Ovary (tissue), 9 donors: ENCODE measurements around the gene CDKAL1. TPM values are rescaled to one million over a fixed set of nuclear protein-coding genes. Genes with fewer than 3 reads are reported as not detected.

ENCODE experiments used
- DNase-seq, 5 donors: peaks; one replicate each; pipeline ENCODE4 v3.0.0-alpha.2; 2019 to 2020
- H3K27ac ChIP-seq, 2 donors: fragments of 200-600 bp; one replicate each; pipeline versions ENCODE4 v1.5.1 to v1.8.0; 2019 to 2022
- H3K27me3 ChIP-seq: fragments of 200-600 bp; one replicate; pipeline ENCODE4 v1.8.0; 2022
- H3K36me3 ChIP-seq: fragments of 200-600 bp; sonication (generic); one replicate; pipeline ENCODE4 v1.5.1; 2019
- H3K4me1 ChIP-seq: one replicate; pipeline ENCODE4 v1.8.1; 2013; ENCODE audit warnings: mild to moderate bottlenecking, moderate library complexity; ENCODE audit not compliant: insufficient read depth
- H3K4me3 ChIP-seq: fragments of 200-600 bp; sonication (generic); one replicate; pipeline ENCODE4 v1.5.1; 2017
- H3K9me3 ChIP-seq, 2 donors: fragments of 200-600 bp in 1 of 2; sonication (generic) in 1 of 2; one replicate each; pipeline versions ENCODE4 v1.5.1 to v1.8.1; 2013 to 2019; ENCODE audit warnings: mild to moderate bottlenecking in 1 of 2, moderate library complexity in 1 of 2
- EP300 ChIP-seq: sonication (generic); formaldehyde crosslinking; IDR thresholded peaks from one replicate; pipeline ENCODE4 v1.6.1; 2017; ENCODE audit warnings: antibody characterized with exemption
- POLR2A ChIP-seq: fragments of 450-650 bp; IDR thresholded peaks from one replicate; pipeline ENCODE4 v1.6.1; 2017; ENCODE audit warnings: antibody characterized with exemption, mild to moderate bottlenecking, moderate library complexity
- WGBS, 3 donors: extraction: QIAGEN DNeasy Blood & Tissue Kit in 1 of 3; methylation state at CpG; one replicate each; pipeline versions ENCODE4 v1.1.5 to v1.1.7; 2013 to 2017; 5-methylcytosine and 5-hydroxymethylcytosine counted together
- intact Hi-C, 4 donors: fragments of 100-400 bp; cut with DNase I; formaldehyde crosslinking; loops; one replicate each; pipeline versions ENCODE4 v1.11.0 to v1.15.1; 2022 to 2023
- polyA plus RNA-seq, 2 donors: library from polyadenylated mRNA; stranded (reverse); fragments of 200-250 nt in 1 of 2; fragments of 350-450 nt in 1 of 2; fragmentation: Illumina TruSeq in 1 of 2; extraction: RNeasy Lipid Tissue Mini Kit (QIAGEN cat#74804) in 1 of 2; gene quantifications; one replicate each; pipeline ENCODE4 v1.2.3, GENCODE V29; 2013 to 2014
- total RNA-seq, 7 donors: library from RNA; depleted of rRNA in 2 of 7; stranded (reverse); fragments of >200 nt in 2 of 7; fragmentation: NEBNext Ultra II Directional in 3 of 7; extraction: Animal tissue kit (Norgen Biotek cat#: 25700) in 3 of 7; gene quantifications; one replicate each; pipeline versions ENCODE4 v1.1.0 to v1.2.4, GENCODE V29; 2016 to 2023
- TF ChIP-seq, protein P1 (sequence below), 3 donors: fragments of 450-650 bp in 2 of 3; fragments of 200-600 bp in 1 of 3; IDR thresholded peaks; one replicate each; pipeline versions ENCODE4 v1.5.1 to v1.8.0; 2016 to 2022; ENCODE audit warnings: antibody characterized with exemption in 3 of 3, mild to moderate bottlenecking in 1 of 3
- donor health status: DM: no; HTN: no; CAD: no; lungs with moderate emphysema.
- donor health status: DM: no; HTN: no; CAD: no.
- donor health status: Bipolar disorder and iron deficiency.
- donor health status: DM: yes; HTN: yes; CAD: no.
- donor health status: DM: no; HTN: no; CAD: no.
- donor health status: DM: yes; HTN: yes; CAD: no.

Gene CDKAL1
- total and polyA plus RNA-seq, 9 donors = 6.8 to 21.3 (median 18.9) TPM

GRCh38 chr6:21159465-21159864 lies 625.2 kb downstream of the CDKAL1 start:
- WGBS, 3 donors = 97 to 99% (median 97%) methylated on average over 3 of the region's 3 CpGs
- TF ChIP-seq, protein P1, sequence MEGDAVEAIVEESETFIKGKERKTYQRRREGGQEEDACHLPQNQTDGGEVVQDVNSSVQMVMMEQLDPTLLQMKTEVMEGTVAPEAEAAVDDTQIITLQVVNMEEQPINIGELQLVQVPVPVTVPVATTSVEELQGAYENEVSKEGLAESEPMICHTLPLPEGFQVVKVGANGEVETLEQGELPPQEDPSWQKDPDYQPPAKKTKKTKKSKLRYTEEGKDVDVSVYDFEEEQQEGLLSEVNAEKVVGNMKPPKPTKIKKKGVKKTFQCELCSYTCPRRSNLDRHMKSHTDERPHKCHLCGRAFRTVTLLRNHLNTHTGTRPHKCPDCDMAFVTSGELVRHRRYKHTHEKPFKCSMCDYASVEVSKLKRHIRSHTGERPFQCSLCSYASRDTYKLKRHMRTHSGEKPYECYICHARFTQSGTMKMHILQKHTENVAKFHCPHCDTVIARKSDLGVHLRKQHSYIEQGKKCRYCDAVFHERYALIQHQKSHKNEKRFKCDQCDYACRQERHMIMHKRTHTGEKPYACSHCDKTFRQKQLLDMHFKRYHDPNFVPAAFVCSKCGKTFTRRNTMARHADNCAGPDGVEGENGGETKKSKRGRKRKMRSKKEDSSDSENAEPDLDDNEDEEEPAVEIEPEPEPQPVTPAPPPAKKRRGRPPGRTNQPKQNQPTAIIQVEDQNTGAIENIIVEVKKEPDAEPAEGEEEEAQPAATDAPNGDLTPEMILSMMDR (IDR thresholded peaks at IDR 0.05) = no peak
- TF ChIP-seq POLR2A (no peak), EP300 (no peak)

DNA sequence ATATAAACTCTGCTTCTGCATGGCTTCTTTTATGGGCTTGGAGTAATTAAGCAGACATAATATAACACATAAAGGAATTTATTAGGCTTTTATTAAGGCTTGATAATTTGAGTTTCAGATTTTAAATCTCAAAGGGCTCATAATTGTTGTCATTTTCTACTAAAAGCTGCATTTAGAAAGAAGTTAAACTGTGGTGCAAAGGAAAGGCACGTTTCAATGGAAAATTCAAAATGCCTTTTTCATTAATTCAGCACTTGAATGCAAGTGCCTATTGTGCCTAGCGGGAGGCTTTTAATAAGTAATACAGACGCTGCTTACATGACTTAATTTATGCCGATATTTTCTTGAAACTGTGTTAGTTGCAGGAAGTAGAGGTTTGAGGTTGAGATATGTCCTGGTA lies 627.5 kb downstream of the CDKAL1 start:
- TF ChIP-seq, protein P1 (IDR thresholded peaks at IDR 0.05) = no peak
- no peak for TF ChIP-seq POLR2A
- no peak for TF ChIP-seq EP300
- Histone ChIP-seq H3K27me3 (no peaks in the 10 kb centered on the region), H3K36me3 (no peaks in the 10 kb centered on the region), H3K4me1 (peaks cover 3% of the 10 kb centered on the region), H3K9me3 (no peaks in the 10 kb centered on the region), H3K27ac (no peak overlapping the region), H3K4me3 (no peak overlapping the region)
- no peak for DNase-seq
- intact Hi-C loops = no loop called here
- WGBS, 3 donors = 68 to 71% (median 69%) methylated on average over 4 of the region's 4 CpGs

More at GRCh38 chr6:21159465-21159864, 625.2 kb downstream of the CDKAL1 start:
- H3K4me1 ChIP-seq = peaks cover 3% of the 10 kb centered on the region
- no peaks in the 10 kb centered on the region for H3K27me3 ChIP-seq
- H3K36me3 ChIP-seq = no peaks in the 10 kb centered on the region
- H3K27ac ChIP-seq = no peak overlapping the region
- H3K9me3 ChIP-seq = no peaks in the 10 kb centered on the region
- no peak overlapping the region for H3K4me3 ChIP-seq
- DNase-seq = no peak
- intact Hi-C loops = no loop called here

DNA sequence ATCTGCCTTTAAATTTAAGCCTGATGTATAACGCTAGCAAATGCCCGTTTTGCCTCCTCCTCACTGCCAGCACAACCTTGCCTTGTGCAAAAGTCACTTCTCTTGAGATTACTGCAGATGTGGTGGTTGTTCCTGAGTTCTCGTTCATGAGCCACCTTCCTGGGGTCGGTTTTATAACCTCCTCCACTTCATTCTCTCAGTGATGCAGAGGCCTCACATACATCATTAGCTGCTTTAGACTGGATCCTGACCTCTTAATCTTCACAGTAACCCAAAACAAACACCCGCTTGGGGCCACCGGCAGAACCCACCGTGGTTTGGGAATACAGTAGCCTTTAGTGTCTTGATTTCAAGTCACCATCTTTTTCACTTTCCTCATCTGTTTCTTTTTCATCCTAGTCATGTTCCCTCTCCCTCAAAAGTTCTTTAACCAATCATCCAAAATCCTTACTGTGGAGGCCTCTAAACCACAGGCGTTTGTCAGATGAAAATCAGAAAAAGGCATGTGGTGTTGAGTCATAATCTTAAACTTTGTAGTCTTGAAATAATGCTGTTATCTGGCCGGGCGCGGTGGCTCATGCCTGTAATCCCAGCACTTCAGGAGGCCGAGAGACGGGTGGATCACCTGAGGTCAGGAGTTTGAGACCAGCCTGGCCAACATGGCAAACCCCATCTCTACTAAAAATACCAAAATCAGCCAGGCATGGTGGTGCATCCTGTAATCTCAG lies 629.0 kb downstream of the CDKAL1 start:
- Histone ChIP-seq H3K9me3 (no peaks in the 10 kb centered on the region), H3K4me3 (no peak overlapping the region), H3K27ac (no peak overlapping the region), H3K36me3 (no peaks in the 10 kb centered on the region), H3K27me3 (no peaks in the 10 kb centered on the region), H3K4me1 (peaks cover 11% of the 10 kb centered on the region)
- WGBS, 3 donors = 91 to 96% (median 94%) methylated on average over 13 of the region's 13 CpGs
- intact Hi-C loops = no loop called here
- no peak for DNase-seq
- no peak for TF ChIP-seq EP300
- no peak for TF ChIP-seq POLR2A
- TF ChIP-seq, protein P1 (IDR thresholded peaks at IDR 0.05) = no peak

GRCh38 chr6:21163838-21164180 lies 629.6 kb downstream of the CDKAL1 start:
- intact Hi-C loops = no loop called here
- no peaks in the 10 kb centered on the region for H3K27me3 ChIP-seq
- no peak overlapping the region for H3K27ac ChIP-seq
- no peak for TF ChIP-seq POLR2A
- no peak for TF ChIP-seq EP300
- TF ChIP-seq, protein P1 (IDR thresholded peaks at IDR 0.05) = no peak
- DNase-seq = no peak
- no peaks in the 10 kb centered on the region for H3K36me3 ChIP-seq
- H3K4me1 ChIP-seq = peaks cover 11% of the 10 kb centered on the region
- 98 to 100% (median 98%) methylated on average over 2 of the region's 2 CpGs for WGBS, 3 donors
- H3K9me3 ChIP-seq = no peaks in the 10 kb centered on the region
- no peak overlapping the region for H3K4me3 ChIP-seq
